HepG2 (cell line): ENCODE results near the gene BLOC1S4. TPM values are rescaled to one million over a fixed set of nuclear protein-coding genes. Genes with fewer than 3 reads are reported as not detected.

ENCODE experiments used
- GRHL1 ChIP-seq: sonication (generic); formaldehyde crosslinking; conservative IDR thresholded peaks from 2 replicates; pipeline ENCODE4 v1.8.0; 2022; ENCODE audit warnings: missing genetic modification reagents
- IRX3 ChIP-seq: sonication (generic); formaldehyde crosslinking; IDR thresholded peaks from 2 replicates; pipeline ENCODE4 v1.8.1; 2023; ENCODE audit warnings: mild to moderate bottlenecking, low read depth, missing genetic modification reagents, borderline replicate concordance
- KLF16 ChIP-seq, 2 experiments: sonication (generic) in 1 of 2; formaldehyde crosslinking in 1 of 2; IDR thresholded peaks; 2 replicates each; pipeline versions ENCODE4 v1.6.1 to v1.8.0; 2016 to 2023; ENCODE audit warnings: missing genetic modification reagents in 2 of 2, missing compliant biosample characterization in 1 of 2
- MTERF4 ChIP-seq: sonication (generic); formaldehyde crosslinking; IDR thresholded peaks from 2 replicates; pipeline ENCODE4 v1.8.0; 2023; ENCODE audit warnings: mild to moderate bottlenecking, missing genetic modification reagents
- NFYB ChIP-seq: sonication (generic); formaldehyde crosslinking; IDR thresholded peaks from 2 replicates; pipeline ENCODE4 v1.4.0; 2020; ENCODE audit warnings: missing genetic modification reagents
- NONO ChIP-seq, 2 experiments: fragments of 450-650 bp in 1 of 2; sonication (generic) in 1 of 2; formaldehyde crosslinking in 1 of 2; IDR thresholded peaks in 1 of 2; conservative IDR thresholded peaks in 1 of 2; 2 replicates each; pipeline versions ENCODE4 v1.6.1 to v1.8.0; 2017 to 2022; ENCODE audit warnings: mild to moderate bottlenecking in 1 of 2, missing genetic modification reagents in 1 of 2, moderate library complexity in 1 of 2
- NR2F1 ChIP-seq, 2 experiments: fragments of 450-650 bp in 1 of 2; formaldehyde crosslinking in 1 of 2; IDR thresholded peaks; 2 replicates each; pipeline versions ENCODE4 v1.5.0 to v1.6.1; 2016 to 2020; ENCODE audit warnings: mild to moderate bottlenecking in 1 of 2, missing compliant biosample characterization in 1 of 2, missing genetic modification reagents in 1 of 2, moderate library complexity in 1 of 2
- PAX8 ChIP-seq: sonication (generic); formaldehyde crosslinking; IDR thresholded peaks from 2 replicates; pipeline ENCODE4 v1.8.0; 2022; ENCODE audit warnings: mild to moderate bottlenecking, missing genetic modification reagents, borderline replicate concordance
- PCBP1 ChIP-seq: fragments of 200-400 bp; formaldehyde crosslinking; IDR thresholded peaks from 2 replicates; pipeline ENCODE4 v1.6.1; 2017; ENCODE audit warnings: mild to moderate bottlenecking, low read depth, low read length, borderline replicate concordance
- POGZ ChIP-seq: sonication (generic); formaldehyde crosslinking; IDR thresholded peaks from 2 replicates; pipeline ENCODE4 v1.4.0; 2020; ENCODE audit warnings: mild to moderate bottlenecking, missing genetic modification reagents
- RNF219 ChIP-seq: sonication (generic); formaldehyde crosslinking; IDR thresholded peaks from 2 replicates; pipeline ENCODE4 v1.5.0; 2020; ENCODE audit warnings: mild to moderate bottlenecking, missing genetic modification reagents
- TEAD2 ChIP-seq: sonication (generic); formaldehyde crosslinking; IDR thresholded peaks from 2 replicates; pipeline ENCODE4 v1.9.0; 2021; ENCODE audit warnings: missing genetic modification reagents
- USF2 ChIP-seq, 2 experiments: sonication (generic) in 1 of 2; formaldehyde crosslinking in 1 of 2; IDR thresholded peaks; 2 replicates each; pipeline versions ENCODE4 v1.5.1 to v1.6.1; 2011 to 2020; ENCODE audit warnings: borderline replicate concordance in 1 of 2, low read depth in 1 of 2, low read length in 1 of 2, mild to moderate bottlenecking in 1 of 2, missing genetic modification reagents in 1 of 2, moderate library complexity in 1 of 2
- ZFP90 ChIP-seq: sonication (generic); formaldehyde crosslinking; IDR thresholded peaks from 2 replicates; pipeline ENCODE4 v1.8.0; 2022; ENCODE audit warnings: missing genetic modification reagents, mild to moderate bottlenecking, inconsistent platforms, borderline replicate concordance
- ZNF292 ChIP-seq: sonication (generic); formaldehyde crosslinking; IDR thresholded peaks from 2 replicates; pipeline ENCODE4 v1.8.1; 2022; ENCODE audit warnings: mild to moderate bottlenecking, low read depth, missing genetic modification reagents, borderline replicate concordance
- ZNF552 ChIP-seq: sonication (generic); formaldehyde crosslinking; IDR thresholded peaks from 2 replicates; pipeline ENCODE4 v1.9.0; 2022; ENCODE audit warnings: missing genetic modification reagents, mild to moderate bottlenecking, borderline replicate concordance
- ZNF800 ChIP-seq: sonication (generic); formaldehyde crosslinking; IDR thresholded peaks from 2 replicates; pipeline ENCODE4 v1.4.0; 2020; ENCODE audit warnings: missing genetic modification reagents
- polyA plus RNA-seq, 8 experiments: library from polyadenylated mRNA; depleted of rRNA in 3 of 8; stranded (reverse) in 7 of 8; unstranded in 1 of 8; fragments of >200 nt; fragmentation: Illumina TruSeq in 4 of 8; extraction: Trizol in 4 of 8; gene quantifications; 2 replicates each; pipeline versions ENCODE4 v1.2.1 to v1.2.3, GENCODE V29; 2011 to 2016; ENCODE audit warnings: low read depth in 4 of 8, missing spikeins in 1 of 8, mixed read lengths in 1 of 8; ENCODE audit not compliant: insufficient read depth in 1 of 8
- total RNA-seq, 5 experiments: library from RNA; depleted of rRNA; stranded (reverse); fragments of >200 nt; fragmentation: Illumina TruSeq; extraction: Trizol; gene quantifications; 2 replicates each; pipeline ENCODE4 v1.2.3, GENCODE V29; 2016; ENCODE audit warnings: low read depth in 1 of 5

BLOC1S4 gene
- total and polyA plus RNA-seq, 2 of the 13 experiments (the other 11 are each of a cell fraction or from before 2014, with no cell fraction given), result 15.5 to 20.9 TPM

- TF ChIP-seq IRX3 (CRISPR knock-in tag) (0 out of 2 replicates have a peak, but pooled peaks have one; percentile 61), RNF219 (0 out of 2 replicates have a peak, but pooled peaks have one; percentile 24), PCBP1 (no peak), ZNF800 (peak; percentile 66; the same call in 1 of the 2 replicates), ZFP90 (0 out of 2 replicates have a peak, but pooled peaks have one; percentile 65), NONO (IDR thresholded peaks at IDR 0.05) (no peak), NONO (CRISPR knock-in tag; conservative IDR thresholded peaks at IDR 0.05) (peak; percentile 64; the same call in 1 of the 2 replicates), PAX8 (CRISPR knock-in tag) (no peak), MTERF4 (CRISPR knock-in tag) (no peak), KLF16 (CRISPR knock-in tag; IDR thresholded peaks at IDR 0.05) (peak in 1 of 2 experiments; percentile 74; a peak in 1 of 4 replicates), ZNF292 (CRISPR knock-in tag) (no peak; the same call in 1 of the 2 replicates), USF2 (IDR thresholded peaks at IDR 0.05; ENCODE audit: low read depth, low read length) (no peak), USF2 (CRISPR knock-in tag; IDR thresholded peaks at IDR 0.05; ENCODE audit: borderline replicate concordance) (no peak), ZNF552 (peak; percentile 65; the same call in 1 of the 2 replicates), TEAD2 (CRISPR knock-in tag) (no peak), NFYB (CRISPR knock-in tag) (peak; percentile 34), GRHL1 (CRISPR knock-in tag) (no peak), NR2F1 (CRISPR knock-in tag; IDR thresholded peaks at IDR 0.05) (peak; percentile 76 to 81), POGZ (peak; percentile 74)
Observed at GRCh38 chr4:6733358-6734164, 17.6 kb downstream of the BLOC1S4 start (continued).
